ENCODE results near the gene CGAS. TPM values are rescaled to one million over a fixed set of nuclear protein-coding genes. Genes with fewer than 3 reads are reported as not detected.

CGAS gene
- total and polyA plus RNA-seq, 2 of the 13 experiments (the other 11 are each of a cell fraction or from before 2014, with no cell fraction given): 0.03 to 0.07 TPM

DNA sequence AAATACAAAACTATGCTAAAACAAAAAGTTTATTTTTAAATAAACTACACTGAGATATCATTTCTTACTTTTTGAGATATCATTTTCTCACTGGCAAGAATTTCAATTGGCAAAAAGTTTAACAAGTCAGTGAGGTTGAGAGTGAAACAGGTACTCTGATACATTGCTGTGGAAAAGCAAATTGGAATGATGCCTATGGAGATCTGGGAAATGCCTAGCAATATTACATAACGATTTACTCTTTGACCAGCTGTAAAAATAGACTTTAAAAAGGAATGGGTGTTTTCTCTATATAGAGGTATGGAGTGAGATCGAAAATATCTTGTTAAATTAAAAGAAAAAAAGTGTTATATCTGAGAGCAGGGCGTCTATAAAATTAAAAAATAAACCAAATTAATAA is 16.9 kb downstream of the CGAS start:
- H3K79me2 ChIP-seq (ENCODE audit: insufficient read depth, low read length): no peaks in the 10 kb centered on the region
- H3K4me3 ChIP-seq (replicated peaks in 1 of 3; ENCODE audit: insufficient read depth in 1 of 3, low read depth in 2 of 3, low read length in 3 of 3): no peak overlapping the region
- FAIRE-seq (no peak), ATAC-seq (no peak), DNase-seq (ENCODE audit: low spot score) (no peak)
- no peak overlapping the region for H3K9ac ChIP-seq (ENCODE audit: insufficient read depth, low read depth, low read length)
- intact Hi-C loops (cut with micrococcal nuclease; ENCODE audit: unreplicated experiment) (no loop called here), in situ Hi-C loops (cut with HindIII; ENCODE audit: extremely low pct_ligation_motif_present, low pct_unique_long_range_greater_than_20kb) (no loop called here)
- CTCF ChIA-PET (ENCODE audit: low intra/inter-chr PET ratio, low total read pairs): no interaction called here
- H3K4me1 ChIP-seq (ENCODE audit: insufficient read depth, low read length): no peaks in the 10 kb centered on the region
- H3K36me3 ChIP-seq (replicated peaks in 1 of 2; ENCODE audit: control insufficient read depth in 1 of 2, insufficient read depth in 2 of 2, low read length in 2 of 2): no peaks in the 10 kb centered on the region
- no peak overlapping the region for H3K4me2 ChIP-seq (ENCODE audit: low read depth, low read length)
- TF ChIP-seq SATB2 (CRISPR knock-in tag; IDR thresholded peaks at IDR 0.05) (no peak), ZSCAN5A (CRISPR knock-in tag; IDR thresholded peaks at IDR 0.05; ENCODE audit: borderline replicate concordance) (no peak), TOE1 (CRISPR knock-in tag; IDR thresholded peaks at IDR 0.05) (no peak), GLI4 (CRISPR knock-in tag; IDR thresholded peaks at IDR 0.05; ENCODE audit: borderline replicate concordance) (no peak), FOSL2 (CRISPR knock-in tag; IDR thresholded peaks at IDR 0.05) (no peak)
- TF ChIP-seq, protein P1, sequence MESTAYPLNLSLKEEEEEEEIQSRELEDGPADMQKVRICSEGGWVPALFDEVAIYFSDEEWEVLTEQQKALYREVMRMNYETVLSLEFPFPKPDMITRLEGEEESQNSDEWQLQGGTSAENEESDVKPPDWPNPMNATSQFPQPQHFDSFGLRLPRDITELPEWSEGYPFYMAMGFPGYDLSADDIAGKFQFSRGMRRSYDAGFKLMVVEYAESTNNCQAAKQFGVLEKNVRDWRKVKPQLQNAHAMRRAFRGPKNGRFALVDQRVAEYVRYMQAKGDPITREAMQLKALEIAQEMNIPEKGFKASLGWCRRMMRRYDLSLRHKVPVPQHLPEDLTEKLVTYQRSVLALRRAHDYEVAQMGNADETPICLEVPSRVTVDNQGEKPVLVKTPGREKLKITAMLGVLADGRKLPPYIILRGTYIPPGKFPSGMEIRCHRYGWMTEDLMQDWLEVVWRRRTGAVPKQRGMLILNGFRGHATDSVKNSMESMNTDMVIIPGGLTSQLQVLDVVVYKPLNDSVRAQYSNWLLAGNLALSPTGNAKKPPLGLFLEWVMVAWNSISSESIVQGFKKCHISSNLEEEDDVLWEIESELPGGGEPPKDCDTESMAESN (CRISPR knock-in tag; conservative IDR thresholded peaks at IDR 0.05): no peak
- no TSS peak for BruUV-seq (replicated peaks)
- WGBS (ENCODE audit: low lambda C conversion rate): 0% methylated on average over 3 of the region's 3 CpGs
- no peaks in the 10 kb centered on the region for H4K20me1 ChIP-seq (ENCODE audit: insufficient read depth, low read length)
- H2AFZ ChIP-seq (ENCODE audit: low read length): no peak overlapping the region
- H3K27me3 ChIP-seq (ENCODE audit: control insufficient read depth in 1 of 2, insufficient read depth in 2 of 2, low read length in 2 of 2): no peaks in the 10 kb centered on the region; a peak in 1 of 5 replicates
- POLR2A ChIA-PET: no interaction called here
- H3K27ac ChIP-seq (ENCODE audit: extremely low read length, insufficient read depth, low read length): no peak overlapping the region
- no peaks in the 10 kb centered on the region for H3K9me3 ChIP-seq (ENCODE audit: low read length)
